Nephron progenitor cell (in vitro differentiated cells): ENCODE measurements around the gene TMTC1.

ENCODE experiments used
- DNase-seq: peaks from one replicate; pipeline ENCODE4 v3.0.0; 2021
- H3K27ac Mint-ChIP-seq: 2 replicates; pipeline ENCODE4 v1.8.0; 2021; ENCODE audit warnings: mild to moderate bottlenecking, moderate library complexity, mixed read lengths
- H3K27me3 Mint-ChIP-seq: 2 replicates; pipeline ENCODE4 v1.8.0; 2021; ENCODE audit warnings: mild to moderate bottlenecking, low read depth, mixed read lengths; ENCODE audit not compliant: poor library complexity
- H3K36me3 Mint-ChIP-seq: 2 replicates; pipeline ENCODE4 v1.8.0; 2021; ENCODE audit warnings: low read depth, mixed read lengths
- H3K4me1 Mint-ChIP-seq: 2 replicates; pipeline ENCODE4 v1.8.0; 2021; ENCODE audit warnings: mixed read lengths
- H3K4me3 Mint-ChIP-seq: 2 replicates; pipeline ENCODE4 v1.8.0; 2021; ENCODE audit warnings: mild to moderate bottlenecking, moderate library complexity, mixed read lengths
- H3K9me3 Mint-ChIP-seq: 2 replicates; pipeline ENCODE4 v1.8.0; 2021; ENCODE audit warnings: mild to moderate bottlenecking, moderate library complexity, mixed read lengths
- TF ChIP-seq, protein P1 (sequence below): fragments of 200-600 bp; sonication (generic); IDR thresholded peaks from 2 replicates; pipeline ENCODE4 v1.5.0; 2021; ENCODE audit warnings: antibody characterized with exemption

TMTC1 gene

DNA sequence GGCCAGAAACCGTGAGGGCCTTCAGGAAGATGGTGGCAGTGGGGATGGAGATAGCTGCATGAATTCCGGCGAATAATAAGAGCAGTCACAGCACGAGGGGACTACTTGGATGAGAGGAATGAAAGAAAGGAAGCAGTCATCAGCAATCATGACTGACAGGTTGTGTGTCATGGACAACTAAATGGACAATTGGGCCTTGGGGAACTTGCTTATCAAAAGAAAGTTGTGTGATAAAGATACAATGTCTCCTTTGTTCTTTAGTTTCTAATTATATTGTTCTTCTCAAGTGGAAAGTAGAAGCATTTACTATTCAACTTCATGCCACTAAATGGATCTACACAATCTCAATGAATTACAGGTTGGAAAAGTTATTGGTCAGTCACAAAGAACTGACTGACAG is 130.5 kb downstream of the TMTC1 start:
- Mint-ChIP-seq H3K9me3 (no peaks in the 10 kb centered on the region), H3K27ac (no peak overlapping the region), H3K27me3 (no peaks in the 10 kb centered on the region), H3K4me3 (no peak overlapping the region), H3K4me1 (peaks cover 12% of the 10 kb centered on the region), H3K36me3 (no peaks in the 10 kb centered on the region)
- TF ChIP-seq, protein P1, sequence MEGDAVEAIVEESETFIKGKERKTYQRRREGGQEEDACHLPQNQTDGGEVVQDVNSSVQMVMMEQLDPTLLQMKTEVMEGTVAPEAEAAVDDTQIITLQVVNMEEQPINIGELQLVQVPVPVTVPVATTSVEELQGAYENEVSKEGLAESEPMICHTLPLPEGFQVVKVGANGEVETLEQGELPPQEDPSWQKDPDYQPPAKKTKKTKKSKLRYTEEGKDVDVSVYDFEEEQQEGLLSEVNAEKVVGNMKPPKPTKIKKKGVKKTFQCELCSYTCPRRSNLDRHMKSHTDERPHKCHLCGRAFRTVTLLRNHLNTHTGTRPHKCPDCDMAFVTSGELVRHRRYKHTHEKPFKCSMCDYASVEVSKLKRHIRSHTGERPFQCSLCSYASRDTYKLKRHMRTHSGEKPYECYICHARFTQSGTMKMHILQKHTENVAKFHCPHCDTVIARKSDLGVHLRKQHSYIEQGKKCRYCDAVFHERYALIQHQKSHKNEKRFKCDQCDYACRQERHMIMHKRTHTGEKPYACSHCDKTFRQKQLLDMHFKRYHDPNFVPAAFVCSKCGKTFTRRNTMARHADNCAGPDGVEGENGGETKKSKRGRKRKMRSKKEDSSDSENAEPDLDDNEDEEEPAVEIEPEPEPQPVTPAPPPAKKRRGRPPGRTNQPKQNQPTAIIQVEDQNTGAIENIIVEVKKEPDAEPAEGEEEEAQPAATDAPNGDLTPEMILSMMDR = no peak
- DNase-seq = no peak

DNA sequence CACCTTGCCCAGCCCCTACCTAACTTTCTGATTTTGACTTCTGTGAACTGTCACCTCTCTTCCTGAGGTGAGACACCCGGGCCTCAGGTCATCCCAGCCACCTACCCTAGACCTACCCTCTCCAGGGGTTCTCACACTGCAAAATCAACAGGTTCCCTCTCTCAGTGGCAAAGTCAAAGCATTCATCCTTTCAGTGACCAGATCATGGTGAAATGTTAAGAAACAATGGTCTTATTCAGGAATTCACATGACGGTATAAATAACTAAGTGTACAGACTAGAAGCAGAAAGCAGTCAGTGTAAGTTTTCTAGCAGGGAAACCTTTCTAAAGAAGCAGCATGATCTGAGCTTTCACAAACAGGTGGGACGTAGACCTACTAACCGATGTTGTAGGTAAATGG is 133.4 kb downstream of the TMTC1 start:
- no peak overlapping the region for H3K4me3 Mint-ChIP-seq
- H3K36me3 Mint-ChIP-seq = no peaks in the 10 kb centered on the region
- TF ChIP-seq, protein P1 = no peak
- no peaks in the 10 kb centered on the region for H3K9me3 Mint-ChIP-seq
- no peaks in the 10 kb centered on the region for H3K27me3 Mint-ChIP-seq
- no peak for DNase-seq
- no peak overlapping the region for H3K27ac Mint-ChIP-seq
- H3K4me1 Mint-ChIP-seq = peaks cover 12% of the 10 kb centered on the region

DNA sequence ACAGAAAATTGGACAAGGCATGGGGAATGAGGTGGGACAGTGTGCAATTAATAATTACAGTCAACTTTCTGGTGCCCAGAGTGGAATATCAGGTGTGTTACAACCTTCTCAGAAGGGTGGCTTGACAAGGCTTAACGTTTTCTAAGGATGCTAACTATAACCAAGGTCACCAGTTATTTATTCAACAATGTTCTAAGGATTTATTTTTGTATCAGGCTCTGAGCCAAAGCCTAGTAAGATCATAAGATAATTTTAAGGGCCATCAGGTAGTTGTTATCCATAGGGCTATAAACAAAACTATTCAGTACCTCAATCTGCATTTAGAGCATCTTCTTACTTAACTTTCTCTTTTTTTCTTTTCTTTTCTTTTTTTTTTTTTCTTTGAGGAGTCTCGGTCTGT is 134.0 kb downstream of the TMTC1 start:
- Mint-ChIP-seq H3K9me3 (no peaks in the 10 kb centered on the region), H3K36me3 (no peaks in the 10 kb centered on the region), H3K27ac (no peak overlapping the region), H3K4me1 (peaks cover 12% of the 10 kb centered on the region), H3K27me3 (no peaks in the 10 kb centered on the region), H3K4me3 (no peak overlapping the region)
- TF ChIP-seq, protein P1 = no peak
- DNase-seq = no peak

DNA sequence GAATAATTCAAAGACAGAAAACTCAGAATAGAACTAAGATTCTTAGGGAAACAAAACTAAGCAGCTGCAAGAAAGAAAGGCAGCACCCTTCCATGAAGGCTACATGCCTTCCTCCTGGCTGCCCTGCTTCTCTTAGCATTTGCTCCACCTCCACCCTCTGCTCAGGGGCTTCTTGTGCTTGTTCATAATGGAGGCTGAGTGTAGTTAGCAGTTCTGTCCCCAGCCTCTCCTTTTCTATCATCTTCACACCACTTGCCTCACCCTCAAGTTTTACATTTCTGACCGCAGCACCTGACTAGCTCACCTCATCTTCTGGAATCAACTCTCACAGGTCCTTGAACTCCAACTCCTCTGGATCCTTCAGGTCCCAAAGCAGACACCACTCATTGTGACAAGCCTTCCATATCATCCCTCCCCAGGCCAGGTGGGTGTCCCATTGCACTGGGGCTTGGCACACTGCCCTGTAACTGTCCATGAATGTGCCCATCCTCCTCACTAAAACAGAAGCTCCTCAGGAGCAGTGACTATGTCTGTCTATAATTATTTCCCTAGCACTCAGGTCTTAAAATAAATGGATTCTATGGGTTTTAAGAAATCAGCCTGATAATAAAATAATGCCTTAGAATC is 139.1 kb downstream of the TMTC1 start:
- Mint-ChIP-seq H3K27me3 (no peaks in the 10 kb centered on the region), H3K9me3 (peaks cover 17% of the 10 kb centered on the region), H3K4me3 (no peak overlapping the region), H3K27ac (no peak overlapping the region), H3K4me1 (peaks cover 21% of the 10 kb centered on the region), H3K36me3 (peaks cover 17% of the 10 kb centered on the region)
- TF ChIP-seq, protein P1 = no peak
- no peak for DNase-seq

DNA sequence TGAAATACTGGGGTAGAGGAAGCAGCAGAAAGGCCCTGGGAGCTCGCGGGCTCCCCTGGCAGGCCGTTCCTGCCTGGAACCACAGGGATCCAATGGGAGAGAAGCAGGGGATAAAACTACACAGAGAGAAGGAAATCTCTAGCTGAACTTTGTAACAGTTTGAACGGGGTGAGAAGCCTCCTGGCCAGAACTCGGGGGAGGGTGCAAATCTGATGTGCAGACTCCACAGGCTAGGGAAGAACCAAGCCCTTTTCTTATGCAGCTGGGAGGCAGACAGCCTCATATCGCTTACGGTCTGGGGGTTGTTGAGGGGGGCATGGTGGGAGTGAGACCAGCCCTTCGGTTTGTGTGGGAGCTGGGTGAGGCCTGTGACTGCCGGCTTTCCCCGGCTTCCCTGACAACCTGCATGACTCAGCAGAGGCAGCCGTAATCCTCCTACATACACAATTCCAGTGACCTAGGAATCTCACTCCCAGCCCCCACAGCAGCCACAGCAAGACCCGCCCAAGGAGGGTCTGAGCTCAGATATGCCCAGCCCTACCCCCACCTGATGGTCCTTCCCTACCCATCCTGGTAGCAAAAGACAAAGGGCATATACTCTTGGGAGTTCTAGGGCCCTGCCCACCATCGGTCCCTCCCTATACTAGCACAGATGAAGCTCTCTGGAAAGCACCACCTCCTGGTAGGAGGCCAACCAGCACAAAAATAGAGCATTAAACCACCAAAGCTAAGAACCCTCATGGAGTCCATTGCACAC is 143.0 kb downstream of the TMTC1 start:
- Mint-ChIP-seq H3K4me1 (peaks cover 23% of the 10 kb centered on the region), H3K9me3 (peaks cover 22% of the 10 kb centered on the region), H3K27ac (peak overlapping the region; percentile 90), H3K36me3 (peaks cover 28% of the 10 kb centered on the region), H3K27me3 (no peaks in the 10 kb centered on the region), H3K4me3 (peak overlapping the region; percentile 48)
- TF ChIP-seq, protein P1 = no peak
- DNase-seq = peak; percentile 30
